Measurements from ENCODE around the gene ADAMTS3.

Gene ADAMTS3

DNA sequence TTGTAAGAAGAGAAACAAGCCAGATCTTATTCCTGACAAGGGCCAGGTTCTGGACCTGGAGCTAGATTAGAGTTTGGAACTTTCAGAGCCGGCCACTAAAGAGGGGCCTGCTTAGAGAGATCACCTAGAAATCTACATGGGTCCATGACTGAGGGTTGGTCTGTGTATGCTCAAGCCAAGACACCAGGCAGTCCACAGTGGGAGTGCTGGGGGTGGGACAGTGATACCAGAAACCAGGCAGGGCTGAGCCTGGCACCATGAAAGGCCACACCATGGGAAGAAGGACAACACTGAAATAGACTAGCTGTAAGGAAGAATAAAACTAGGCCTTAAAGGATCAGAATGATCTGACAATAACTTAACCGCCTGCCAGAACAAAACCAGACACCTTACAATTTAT is 267.3 kb downstream of the ADAMTS3 start:
- H3K9me3 ChIP-seq (ENCODE audit: control insufficient read depth, low read length): no peaks in the 10 kb centered on the region
- H3K4me1 ChIP-seq (ENCODE audit: control insufficient read depth, insufficient read depth, low read length, poor library complexity, severe bottlenecking): no peaks in the 10 kb centered on the region
- 100% methylated on average over 1 of the region's 2 CpGs for WGBS, 2 experiments (ENCODE audit: insufficient coverage in 2 of 2)
- H3K36me3 ChIP-seq (ENCODE audit: control insufficient read depth, insufficient read depth, low read length): no peaks in the 10 kb centered on the region
- H3K4me3 ChIP-seq (ENCODE audit: extremely low read depth, insufficient read depth, low read length, poor library complexity, severe bottlenecking): no peak overlapping the region
- H3K27ac ChIP-seq (ENCODE audit: low read depth, low read length, severe bottlenecking): no peak overlapping the region

DNA sequence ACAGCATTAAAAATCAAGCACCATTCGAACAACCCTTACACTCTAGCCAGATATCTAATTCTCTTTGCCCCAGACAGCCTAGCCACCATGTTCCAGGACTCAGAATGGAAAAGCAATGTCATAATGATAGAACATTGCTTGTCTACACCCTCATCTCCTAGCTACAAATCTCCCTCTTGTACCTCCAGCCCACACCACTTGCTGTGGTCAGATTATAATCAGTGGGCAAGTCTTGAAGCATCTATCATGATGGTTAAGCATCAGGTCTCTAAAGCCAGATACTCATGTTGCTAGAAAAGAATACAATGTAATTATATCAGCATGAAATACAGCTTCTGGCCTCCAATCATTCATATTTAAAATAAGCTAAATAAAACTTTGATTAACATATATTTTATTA is 268.9 kb downstream of the ADAMTS3 start:
- 80% methylated on average over 1 of the region's 1 CpG; no CpG with 5 or more reads in 1 of the 2 experiments for WGBS, 2 experiments (ENCODE audit: insufficient coverage in 2 of 2)
- Histone ChIP-seq H3K4me1 (ENCODE audit: control insufficient read depth, insufficient read depth, low read length, poor library complexity, severe bottlenecking) (no peaks in the 10 kb centered on the region), H3K4me3 (ENCODE audit: extremely low read depth, insufficient read depth, low read length, poor library complexity, severe bottlenecking) (no peak overlapping the region), H3K27ac (ENCODE audit: low read depth, low read length, severe bottlenecking) (no peak overlapping the region), H3K9me3 (ENCODE audit: control insufficient read depth, low read length) (no peaks in the 10 kb centered on the region), H3K36me3 (ENCODE audit: control insufficient read depth, insufficient read depth, low read length) (no peaks in the 10 kb centered on the region)

DNA sequence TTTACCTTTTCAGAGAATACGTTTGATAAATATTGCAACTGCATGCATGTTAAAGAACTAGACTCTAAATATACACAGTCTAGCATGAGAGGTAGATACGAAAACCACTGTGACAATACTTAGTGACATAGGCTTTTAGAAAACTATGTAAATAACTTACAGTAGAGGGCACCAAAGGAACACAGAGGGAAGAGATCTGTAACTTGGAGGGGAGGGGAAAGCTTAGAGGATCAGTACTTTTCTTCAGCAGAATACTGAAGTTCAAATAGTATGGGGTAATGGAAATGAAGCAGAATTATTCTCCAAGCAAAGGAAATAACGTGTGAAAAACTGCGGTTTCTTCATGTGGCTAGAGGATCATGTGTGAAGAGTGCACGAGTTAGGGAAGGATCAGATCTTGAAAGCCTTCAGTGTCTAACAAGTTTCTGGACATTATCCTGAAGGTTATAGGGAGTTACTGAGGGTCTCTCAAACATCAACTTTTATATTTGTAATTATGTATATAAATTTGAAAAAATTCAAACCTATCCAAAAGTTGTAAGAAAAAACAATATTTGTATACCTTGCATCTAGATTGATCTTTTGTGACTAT is 273.0 kb downstream of the ADAMTS3 start:
- Histone ChIP-seq H3K4me1 (ENCODE audit: control insufficient read depth, insufficient read depth, low read length, poor library complexity, severe bottlenecking) (no peaks in the 10 kb centered on the region), H3K4me3 (ENCODE audit: extremely low read depth, insufficient read depth, low read length, poor library complexity, severe bottlenecking) (no peak overlapping the region), H3K9me3 (ENCODE audit: control insufficient read depth, low read length) (no peaks in the 10 kb centered on the region), H3K27ac (ENCODE audit: low read depth, low read length, severe bottlenecking) (no peak overlapping the region), H3K36me3 (ENCODE audit: control insufficient read depth, insufficient read depth, low read length) (no peaks in the 10 kb centered on the region)
- 48 to 62% methylated on average over 3 of the region's 5 CpGs for WGBS, 2 experiments (ENCODE audit: insufficient coverage in 2 of 2)

DNA sequence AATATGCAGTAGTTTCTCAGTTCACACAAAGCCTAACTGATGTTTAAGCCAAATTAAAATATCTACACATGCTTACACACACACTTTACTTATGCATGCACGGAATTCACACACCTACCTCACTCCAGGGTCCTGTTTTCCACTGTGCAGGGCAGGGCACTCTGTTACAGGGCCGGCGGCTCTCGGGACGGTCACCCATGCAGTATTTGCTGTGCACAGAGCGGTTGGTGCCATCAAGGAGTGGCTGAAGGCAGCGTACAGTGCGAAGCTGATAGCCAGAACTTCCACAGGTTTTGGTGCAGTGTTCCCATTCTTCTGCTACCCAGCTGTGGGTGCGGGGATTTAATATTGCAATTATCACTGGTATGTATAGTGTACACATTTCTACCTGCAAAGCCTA is 278.3 kb downstream of the ADAMTS3 start:
- no peaks in the 10 kb centered on the region for H3K36me3 ChIP-seq (ENCODE audit: control insufficient read depth, insufficient read depth, low read length)
- no peak overlapping the region for H3K4me3 ChIP-seq (ENCODE audit: extremely low read depth, insufficient read depth, low read length, poor library complexity, severe bottlenecking)
- WGBS, 2 experiments (ENCODE audit: insufficient coverage in 2 of 2): 91 to 92% methylated on average over 7 to 8 of the region's 9 CpGs
- H3K4me1 ChIP-seq (ENCODE audit: control insufficient read depth, insufficient read depth, low read length, poor library complexity, severe bottlenecking): no peaks in the 10 kb centered on the region
- H3K27ac ChIP-seq (ENCODE audit: low read depth, low read length, severe bottlenecking): no peak overlapping the region
- no peaks in the 10 kb centered on the region for H3K9me3 ChIP-seq (ENCODE audit: control insufficient read depth, low read length)

DNA sequence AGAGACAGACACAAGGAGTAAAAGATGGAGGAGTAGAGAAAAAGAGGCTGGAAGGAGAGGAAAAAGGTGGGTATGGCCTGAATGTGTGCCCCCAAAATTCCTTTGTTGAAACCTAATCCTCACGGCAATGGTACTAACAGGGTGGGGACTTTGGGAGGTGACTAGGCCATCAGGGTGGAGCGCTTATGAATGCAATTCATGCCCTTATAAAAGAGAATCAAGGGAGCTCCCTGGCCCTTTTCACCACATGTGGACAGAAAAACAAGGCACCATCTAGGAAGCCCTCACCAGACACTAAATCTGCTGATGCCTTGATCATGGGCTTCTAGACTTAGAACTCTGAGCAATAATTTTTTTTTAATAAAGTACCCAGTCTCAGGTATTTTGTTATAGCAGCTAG is 282.1 kb downstream of the ADAMTS3 start:
- no peak overlapping the region for H3K27ac ChIP-seq (ENCODE audit: low read depth, low read length, severe bottlenecking)
- no peaks in the 10 kb centered on the region for H3K4me1 ChIP-seq (ENCODE audit: control insufficient read depth, insufficient read depth, low read length, poor library complexity, severe bottlenecking)
- no peaks in the 10 kb centered on the region for H3K9me3 ChIP-seq (ENCODE audit: control insufficient read depth, low read length)
- no peaks in the 10 kb centered on the region for H3K36me3 ChIP-seq (ENCODE audit: control insufficient read depth, insufficient read depth, low read length)
- no peak overlapping the region for H3K4me3 ChIP-seq (ENCODE audit: extremely low read depth, insufficient read depth, low read length, poor library complexity, severe bottlenecking)
- 90% methylated on average over 2 of the region's 2 CpGs for WGBS, 2 experiments (ENCODE audit: insufficient coverage in 2 of 2)

DNA sequence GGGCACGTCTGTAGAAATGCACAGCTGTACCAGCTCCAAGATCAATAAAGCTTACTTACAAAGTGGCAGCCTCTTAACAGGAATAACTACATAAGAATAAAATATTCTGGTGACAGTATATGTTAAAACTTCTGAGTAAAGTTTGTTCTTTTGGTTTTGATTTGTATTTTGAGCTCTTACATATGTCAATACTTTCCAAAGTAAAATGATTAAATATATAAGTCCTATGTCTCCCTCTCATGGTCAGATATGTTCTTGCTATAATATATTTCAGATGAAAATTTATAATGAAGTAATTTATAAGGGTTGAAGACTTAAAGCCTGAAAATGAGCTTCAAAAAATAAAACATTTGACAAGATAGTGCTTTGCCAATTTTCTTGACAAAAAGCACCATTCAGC is 282.8 kb downstream of the ADAMTS3 start:
- no peaks in the 10 kb centered on the region for H3K4me1 ChIP-seq (ENCODE audit: control insufficient read depth, insufficient read depth, low read length, poor library complexity, severe bottlenecking)
- WGBS, 2 experiments (ENCODE audit: insufficient coverage in 2 of 2): no CpG with 5 or more reads among the region's 1 CpG
- H3K36me3 ChIP-seq (ENCODE audit: control insufficient read depth, insufficient read depth, low read length): no peaks in the 10 kb centered on the region
- H3K4me3 ChIP-seq (ENCODE audit: extremely low read depth, insufficient read depth, low read length, poor library complexity, severe bottlenecking): no peak overlapping the region
- no peaks in the 10 kb centered on the region for H3K9me3 ChIP-seq (ENCODE audit: control insufficient read depth, low read length)
- H3K27ac ChIP-seq (ENCODE audit: low read depth, low read length, severe bottlenecking): no peak overlapping the region

DNA sequence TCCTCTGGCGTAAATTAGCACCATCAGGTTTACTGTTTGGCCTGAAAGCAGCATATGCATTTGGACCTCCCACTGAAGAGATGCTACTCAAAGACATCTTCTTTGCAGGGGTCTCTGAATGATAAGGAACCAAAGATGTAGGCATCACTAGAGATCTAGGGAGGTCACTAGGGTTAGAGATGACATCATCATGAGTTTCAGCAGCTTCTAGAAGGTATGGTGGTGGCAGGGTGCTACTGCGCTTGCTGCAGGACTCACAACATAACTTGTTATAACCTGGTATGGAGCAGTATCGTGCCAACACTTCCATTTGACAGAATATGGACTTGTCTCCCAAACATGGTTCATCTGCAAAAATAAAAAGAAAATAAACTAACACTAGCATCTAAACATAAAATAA is 285.7 kb downstream of the ADAMTS3 start:
- Histone ChIP-seq H3K4me1 (ENCODE audit: control insufficient read depth, insufficient read depth, low read length, poor library complexity, severe bottlenecking) (no peaks in the 10 kb centered on the region), H3K27ac (ENCODE audit: low read depth, low read length, severe bottlenecking) (no peak overlapping the region), H3K4me3 (ENCODE audit: extremely low read depth, insufficient read depth, low read length, poor library complexity, severe bottlenecking) (no peak overlapping the region), H3K36me3 (ENCODE audit: control insufficient read depth, insufficient read depth, low read length) (no peaks in the 10 kb centered on the region), H3K9me3 (ENCODE audit: control insufficient read depth, low read length) (no peaks in the 10 kb centered on the region)
- 100% methylated on average over 1 of the region's 3 CpGs; no CpG with 5 or more reads in 1 of the 2 experiments for WGBS, 2 experiments (ENCODE audit: insufficient coverage in 2 of 2)

DNA sequence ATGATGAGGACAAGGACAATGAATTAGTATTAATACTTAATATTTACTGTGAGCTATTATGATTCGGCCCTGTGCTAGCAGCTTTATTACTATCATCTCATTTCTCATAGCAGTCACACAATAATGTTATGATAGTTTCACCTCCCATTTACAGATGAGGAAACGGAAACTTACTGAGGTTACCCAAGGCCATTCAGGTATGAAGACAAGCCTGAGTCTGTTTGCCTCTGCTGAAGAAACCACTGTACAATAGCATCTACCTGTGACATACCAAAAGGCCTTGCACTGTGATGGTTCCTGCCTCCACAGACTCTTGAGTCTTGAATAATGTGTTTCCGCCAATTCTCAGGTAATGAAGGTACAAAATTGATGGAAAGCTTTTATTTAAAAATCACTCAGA is 288.8 kb downstream of the ADAMTS3 start:
- no peak overlapping the region for H3K4me3 ChIP-seq (ENCODE audit: extremely low read depth, insufficient read depth, low read length, poor library complexity, severe bottlenecking)
- no peaks in the 10 kb centered on the region for H3K36me3 ChIP-seq (ENCODE audit: control insufficient read depth, insufficient read depth, low read length)
- H3K27ac ChIP-seq (ENCODE audit: low read depth, low read length, severe bottlenecking): no peak overlapping the region
- H3K4me1 ChIP-seq (ENCODE audit: control insufficient read depth, insufficient read depth, low read length, poor library complexity, severe bottlenecking): no peaks in the 10 kb centered on the region
- no peaks in the 10 kb centered on the region for H3K9me3 ChIP-seq (ENCODE audit: control insufficient read depth, low read length)
- WGBS, 2 experiments (ENCODE audit: insufficient coverage in 2 of 2): 100% methylated on average over 1 of the region's 3 CpGs; no CpG with 5 or more reads in 1 of the 2 experiments

DNA sequence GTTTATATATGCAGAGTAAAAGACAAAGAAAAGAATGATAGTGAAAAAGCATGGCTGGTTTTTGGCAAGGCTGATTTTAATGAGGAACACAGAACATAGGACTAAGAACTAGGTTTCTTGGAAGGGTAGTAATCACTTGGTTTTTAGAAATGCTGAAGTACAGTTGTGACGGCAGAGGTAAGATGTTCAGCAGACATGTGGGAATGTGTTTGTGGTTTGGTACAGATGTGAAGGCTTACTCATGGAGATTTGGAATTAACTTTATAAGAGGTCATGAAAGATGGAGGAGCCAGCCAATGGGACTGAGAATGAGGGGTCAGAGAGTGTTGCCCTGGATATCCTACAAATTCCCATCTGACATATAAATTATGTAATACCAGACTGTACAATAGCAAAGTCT is 293.6 kb downstream of the ADAMTS3 start:
- Histone ChIP-seq H3K9me3 (ENCODE audit: control insufficient read depth, low read length) (peaks cover 4% of the 10 kb centered on the region), H3K27ac (ENCODE audit: low read depth, low read length, severe bottlenecking) (no peak overlapping the region), H3K4me3 (ENCODE audit: extremely low read depth, insufficient read depth, low read length, poor library complexity, severe bottlenecking) (no peak overlapping the region), H3K36me3 (ENCODE audit: control insufficient read depth, insufficient read depth, low read length) (no peaks in the 10 kb centered on the region), H3K4me1 (ENCODE audit: control insufficient read depth, insufficient read depth, low read length, poor library complexity, severe bottlenecking) (no peaks in the 10 kb centered on the region)
- 90 to 94% methylated on average over 1 of the region's 1 CpG for WGBS, 2 experiments (ENCODE audit: insufficient coverage in 2 of 2)

DNA sequence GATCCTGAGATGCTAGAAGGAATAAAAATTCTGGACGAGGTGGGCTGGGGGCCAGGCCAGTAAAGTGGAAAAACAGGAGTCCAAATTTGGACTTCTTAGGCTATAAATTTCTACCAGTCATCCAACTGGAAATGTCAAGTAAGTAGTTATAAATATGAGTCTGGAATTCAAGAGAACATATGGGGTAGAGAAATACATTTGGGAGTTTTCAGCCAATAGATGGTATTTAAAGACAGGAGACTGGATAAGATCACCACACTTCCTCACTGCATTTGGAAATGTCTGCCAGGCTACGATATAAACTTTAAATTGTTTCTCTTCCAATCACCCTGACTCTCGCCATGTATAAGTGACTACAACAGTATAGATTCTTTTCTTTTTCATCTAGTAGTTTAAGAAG is 294.8 kb downstream of the ADAMTS3 start:
- Histone ChIP-seq H3K9me3 (ENCODE audit: control insufficient read depth, low read length) (peaks cover 4% of the 10 kb centered on the region), H3K36me3 (ENCODE audit: control insufficient read depth, insufficient read depth, low read length) (no peaks in the 10 kb centered on the region), H3K27ac (ENCODE audit: low read depth, low read length, severe bottlenecking) (no peak overlapping the region), H3K4me3 (ENCODE audit: extremely low read depth, insufficient read depth, low read length, poor library complexity, severe bottlenecking) (no peak overlapping the region), H3K4me1 (ENCODE audit: control insufficient read depth, insufficient read depth, low read length, poor library complexity, severe bottlenecking) (no peaks in the 10 kb centered on the region)
- WGBS, 2 experiments (ENCODE audit: insufficient coverage in 2 of 2): 80% methylated on average over 1 of the region's 3 CpGs; no CpG with 5 or more reads in 1 of the 2 experiments

DNA sequence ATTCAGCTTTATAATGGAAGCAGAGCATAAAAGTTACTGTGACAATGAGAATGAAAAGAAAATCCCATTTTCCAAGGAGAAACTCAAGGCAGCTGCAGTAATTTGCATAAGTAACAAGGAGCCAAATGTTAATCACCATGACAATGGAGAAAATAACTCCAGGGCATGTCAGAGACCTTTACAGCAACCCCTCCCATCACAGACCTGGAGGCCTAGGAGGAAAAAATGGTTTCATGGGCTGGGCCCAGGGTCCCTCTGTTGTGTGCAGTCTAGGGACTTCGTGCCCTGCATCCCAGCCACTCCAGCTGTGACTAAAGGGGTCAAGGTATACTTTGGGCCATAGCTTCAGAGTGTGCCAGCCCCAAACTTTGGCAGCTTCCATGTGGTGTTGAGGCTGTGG is 313.8 kb downstream of the ADAMTS3 start:
- Histone ChIP-seq H3K27ac (ENCODE audit: low read depth, low read length, severe bottlenecking) (no peak overlapping the region), H3K4me1 (ENCODE audit: control insufficient read depth, insufficient read depth, low read length, poor library complexity, severe bottlenecking) (no peaks in the 10 kb centered on the region), H3K36me3 (ENCODE audit: control insufficient read depth, insufficient read depth, low read length) (no peaks in the 10 kb centered on the region), H3K9me3 (ENCODE audit: control insufficient read depth, low read length) (peaks cover 10% of the 10 kb centered on the region), H3K4me3 (ENCODE audit: extremely low read depth, insufficient read depth, low read length, poor library complexity, severe bottlenecking) (no peak overlapping the region)
- 100% methylated on average over 1 of the region's 1 CpG for WGBS, 2 experiments (ENCODE audit: insufficient coverage in 2 of 2)

Data from mesodermal cell (in vitro differentiated cells).